Cardiac ventricle fibroblast (primary cell): Measurements from ENCODE around the gene GOLGA6D. TPM values are rescaled to one million over a fixed set of nuclear protein-coding genes. Genes with fewer than 3 reads are reported as not detected.

Experiments
- total RNA-seq: library from RNA; depleted of rRNA; stranded (reverse); fragments of >200 nt; gene quantifications from 2 replicates; pipeline ENCODE4 v1.2.3, GENCODE V29; 2015

GOLGA6D gene
- not detected in 2 replicates for total RNA-seq

GRCh38 chr15:75282572-75282971 is at the start of gene GOLGA6D:
Gene GOLGA6D (plus strand): TSS chr15:75282835. CDS start chr15:75282876, 41 bp downstream.

GRCh38 chr15:75258034-75258433 is 24.6 kb upstream of the GOLGA6D start, which contains the start of gene GOLGA6C:
Gene GOLGA6C (plus strand): TSS chr15:75258334. CDS start chr15:75258599, 265 bp downstream.

DNA sequence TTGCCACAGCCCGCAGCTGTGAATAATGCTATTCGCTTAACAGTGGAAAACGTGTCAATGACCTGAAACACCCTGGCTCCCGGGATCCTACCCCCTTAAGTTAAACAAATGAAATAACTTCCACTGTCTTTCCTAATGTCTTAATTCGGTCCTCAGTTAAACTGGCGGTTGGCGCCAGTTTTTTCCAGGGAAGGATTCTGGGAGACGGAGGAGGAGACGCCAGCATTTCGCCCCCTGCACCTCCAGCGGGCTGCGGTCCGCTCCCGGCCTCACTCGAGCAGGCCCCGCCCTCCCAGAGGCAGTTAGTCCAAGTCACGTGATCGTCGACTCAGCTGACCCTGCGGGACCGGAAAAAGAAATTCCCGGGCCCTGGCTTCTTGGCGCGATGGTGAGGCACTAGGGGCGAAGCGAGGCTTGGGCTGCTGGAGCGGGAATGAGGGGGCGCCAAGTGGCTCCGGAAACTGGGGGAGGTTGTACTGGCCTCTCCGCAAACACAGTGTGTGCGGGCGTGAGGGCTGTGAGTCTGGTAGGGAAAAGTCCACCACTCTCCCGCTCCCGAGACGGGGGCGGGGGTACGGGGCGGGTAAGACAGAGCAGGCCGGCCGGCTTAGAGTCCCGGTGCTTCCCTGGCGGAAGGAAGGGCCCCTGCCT is 53.2 kb downstream of the GOLGA6D start, which contains the start of gene COMMD4:
COMMD4 (plus strand) TSS at position 359 of the 651 bp plus-strand sequence; CDS start at position 386, 27 bp downstream.

Other genes starting within 250 kb of the GOLGA6D start
- 10.7 and 11.5 TPM in 2 replicates for gene C15orf39, start 81.0 kb upstream of the GOLGA6D start, total RNA-seq
- not detected in 2 replicates for gene GOLGA6C, start 24.5 kb upstream of the GOLGA6D start, total RNA-seq
- gene COMMD4, start 53.2 kb downstream of the GOLGA6D start, total RNA-seq, result 43.5 and 57.4 TPM in 2 replicates
- 3.5 and 7.2 TPM in 2 replicates for gene NEIL1, start 64.2 kb downstream of the GOLGA6D start, total RNA-seq
- gene MAN2C1, start 85.8 kb downstream of the GOLGA6D start, total RNA-seq, result 59.9 and 70.4 TPM in 2 replicates
- gene SIN3A, start 168.9 kb downstream of the GOLGA6D start, total RNA-seq, result 26.2 and 29.8 TPM in 2 replicates